ENCODE measurements around the gene ATXN3L. TPM values are rescaled to one million over a fixed set of nuclear protein-coding genes. Genes with fewer than 3 reads are reported as not detected.

ATXN3L gene
- total and polyA plus RNA-seq, 10 of the 15 experiments (the other 5 are each of a cell fraction or from before 2014, with no cell fraction given): not detected

GRCh38 chrX:13341491-13342101 lies 21.7 kb upstream of the ATXN3L start:
- peak; percentile 48 for ATAC-seq
- no peak overlapping the region for H2AFZ ChIP-seq (ENCODE audit: control insufficient read depth, low read depth, low read length)
- no peak for FAIRE-seq
- H3K36me3 ChIP-seq (ENCODE audit: control insufficient read depth in 2 of 2, insufficient read depth in 2 of 2, low read length in 1 of 2): no peaks in the 10 kb centered on the region
- no peak overlapping the region for H3K27ac ChIP-seq (ENCODE audit: control insufficient read depth, insufficient read depth)
- no peaks in the 10 kb centered on the region for H3K79me2 ChIP-seq (ENCODE audit: control insufficient read depth, insufficient read depth, low read length)
- in situ Hi-C loops (cut with MboI): no loop called here
- intact Hi-C loops (cut with micrococcal nuclease; ENCODE audit: unreplicated experiment): loop anchor here (1.0 to 2.0 kb wide), 2 partner anchors 249 to 395 kb away; no protein-coding TSS in a partner anchor
- WGBS (ENCODE audit: insufficient coverage, insufficient replicate concordance, low lambda C conversion rate, missing lambda C conversion rate): 12% methylated on average over 3 of the region's 3 CpGs
- H3K4me3 ChIP-seq: no peak overlapping the region
- CTCF ChIA-PET: interaction anchor here (0.9 to 2.9 kb wide), 7 partner anchors 12 to 396 kb away, joined by 3 to 19 read pairs (median 3); no protein-coding TSS in a partner anchor
- H3K9ac ChIP-seq (ENCODE audit: control insufficient read depth, insufficient read depth, low read length): no peak overlapping the region
- SMC1A ChIA-PET (ENCODE audit: uncharacterized antibody, unreplicated experiment): interaction anchor here (0.6 to 4.5 kb wide), 8 partner anchors 10 to 598 kb away, joined by 4 to 28 read pairs (median 7); no protein-coding TSS in a partner anchor
- H4K20me1 ChIP-seq (ENCODE audit: control insufficient read depth, insufficient read depth): no peaks in the 10 kb centered on the region
- RAD21 ChIA-PET (ENCODE audit: unreplicated experiment): interaction anchor here (0.7 to 1.7 kb wide), 6 partner anchors 76 to 395 kb away, joined by 3 to 5 read pairs (median 3); no protein-coding TSS in a partner anchor
- DNase-seq (ENCODE audit: low read depth, low spot score): no peak
- POLR2A ChIA-PET: no interaction called here
- no peaks in the 10 kb centered on the region for H3K27me3 ChIP-seq (replicated peaks in 1 of 2; ENCODE audit: control insufficient read depth in 2 of 2, insufficient read depth in 2 of 2, low read length in 1 of 2)
- no TSS peak for BruUV-seq (replicated peaks)
- H3K9me3 ChIP-seq (replicated peaks; ENCODE audit: control insufficient read depth, insufficient read depth, low read length): no peaks in the 10 kb centered on the region
- peaks cover 3% of the 10 kb centered on the region; the same call in 1 of the 2 replicates for H3K4me1 ChIP-seq (ENCODE audit: control insufficient read depth, insufficient read depth, low read length)
- H3K4me2 ChIP-seq (ENCODE audit: control insufficient read depth, insufficient read depth): no peak overlapping the region
- TF ChIP-seq SP1 (IDR thresholded peaks at IDR 0.05; ENCODE audit: low read depth, low read length) (no peak), HDAC2 (IDR thresholded peaks at IDR 0.05) (no peak), PKNOX1 (IDR thresholded peaks at IDR 0.05) (no peak), CEBPB (IDR thresholded peaks at IDR 0.05; ENCODE audit: borderline replicate concordance in 1 of 2, low read depth in 2 of 2, low read length in 2 of 2) (no peak), MYC (IDR thresholded peaks at IDR 0.05; ENCODE audit: insufficient read depth, insufficient read length, insufficient replicate concordance, low read length, severe bottlenecking) (no peak), NFXL1 (IDR thresholded peaks at IDR 0.05; ENCODE audit: borderline replicate concordance) (no peak), ZBTB4 (CRISPR knock-in tag; IDR thresholded peaks at IDR 0.05) (no peak), NFYA (IDR thresholded peaks at IDR 0.05; ENCODE audit: borderline replicate concordance, low read depth, low read length) (no peak), RB1 (IDR thresholded peaks at IDR 0.05; ENCODE audit: borderline replicate concordance) (no peak), TBL1XR1 (IDR thresholded peaks at IDR 0.05; ENCODE audit: low read depth, low read length) (no peak), CUX1 (IDR thresholded peaks at IDR 0.05; ENCODE audit: insufficient replicate concordance, low read depth, low read length) (no peak)
